Kidney epithelial cell (primary cell): Measurements from ENCODE around the gene ITGAE. TPM values are rescaled to one million over a fixed set of nuclear protein-coding genes. Genes with fewer than 3 reads are reported as not detected.

ENCODE experiments used
- DNase-seq: peaks from one replicate; pipeline ENCODE4 v3.0.0-alpha.2; 2010; ENCODE audit warnings: low read depth
- H3K27me3 ChIP-seq: 2 replicates; pipeline ENCODE4 v1.6.0; 2011; ENCODE audit warnings: low read length; ENCODE audit not compliant: control insufficient read depth, insufficient read depth
- H3K36me3 ChIP-seq: 2 replicates; pipeline ENCODE4 v1.5.1; 2011; ENCODE audit warnings: low read length; ENCODE audit not compliant: control insufficient read depth, insufficient read depth
- H3K4me3 ChIP-seq: 2 replicates; pipeline ENCODE4 v1.5.1; 2011; ENCODE audit warnings: low read depth, mild to moderate bottlenecking, control low read depth, low read length
- CTCF ChIP-seq: IDR thresholded peaks from 2 replicates; pipeline ENCODE4 v1.5.1; 2011; ENCODE audit warnings: mild to moderate bottlenecking, moderate library complexity, low read length, control low read depth, inconsistent platforms; ENCODE audit not compliant: insufficient read depth, poor library complexity, severe bottlenecking
- total RNA-seq: library from RNA; depleted of rRNA; stranded (reverse); fragments of >200 nt; gene quantifications from 2 replicates; pipeline ENCODE4 v1.2.3, GENCODE V29; 2015

ITGAE gene
- total RNA-seq = 24.7 and 29.7 TPM in 2 replicates

- no peak for TF ChIP-seq CTCF
- Histone ChIP-seq H3K4me3 (no peak within 1 kb of the TSS), H3K36me3 (no peaks in the 10 kb centered on the region), H3K27me3 (no peaks in the 10 kb centered on the region)
- no peak for DNase-seq
These were observed at the start of gene ITGAE for GRCh38 chr17:3800362-3801271. Gene ITGAE, minus strand, starts transcription at chr17:3801188. Its CDS starts 44 bp downstream, at chr17:3801144.

GRCh38 chr17:3848229-3848835 is 47.3 kb upstream of the ITGAE start:
- DNase-seq = no peak
- no peak overlapping the region for H3K4me3 ChIP-seq
- H3K27me3 ChIP-seq = peaks cover 3% of the 10 kb centered on the region
- no peaks in the 10 kb centered on the region for H3K36me3 ChIP-seq
- TF ChIP-seq CTCF = no peak

- DNase-seq = no peak
- no peak for TF ChIP-seq CTCF
- Histone ChIP-seq H3K4me3 (no peak overlapping the region), H3K27me3 (peaks cover 3% of the 10 kb centered on the region), H3K36me3 (no peaks in the 10 kb centered on the region)
These were observed 46.2 kb upstream of the ITGAE start for GRCh38 chr17:3847165-3847670.

GRCh38 chr17:3846437-3847164 is 45.6 kb upstream of the ITGAE start:
- Histone ChIP-seq H3K27me3 (peaks cover 3% of the 10 kb centered on the region), H3K4me3 (no peak overlapping the region), H3K36me3 (no peaks in the 10 kb centered on the region)
- no peak for DNase-seq
- TF ChIP-seq CTCF = no peak

GRCh38 chr17:3845621-3846436 is 44.8 kb upstream of the ITGAE start, which contains the start of gene NCBP3:
Gene NCBP3, minus strand, starts transcription at chr17:3846246. Its CDS starts 23 bp downstream, at chr17:3846223.
- peaks cover 3% of the 10 kb centered on the region for H3K27me3 ChIP-seq
- TF ChIP-seq CTCF = peak; percentile 80
- peak; percentile 47 for DNase-seq
- H3K4me3 ChIP-seq = peak within 1 kb of the TSS; percentile 96
- no peaks in the 10 kb centered on the region for H3K36me3 ChIP-seq
